GM18511 (cell line): ENCODE results near the gene ZC3H14.
A peak's percentile ranks its signal among the peaks of the same experiment; 100 is the strongest.

Source experiments
- ATAC-seq: cut with Tn5 transposase; IDR thresholded peaks from one replicate; pipeline ENCODE4 v1.9.1; 2021; ENCODE audit warnings: mild to moderate bottlenecking, moderate library complexity; ENCODE audit not compliant: unreplicated experiment

Gene ZC3H14

DNA sequence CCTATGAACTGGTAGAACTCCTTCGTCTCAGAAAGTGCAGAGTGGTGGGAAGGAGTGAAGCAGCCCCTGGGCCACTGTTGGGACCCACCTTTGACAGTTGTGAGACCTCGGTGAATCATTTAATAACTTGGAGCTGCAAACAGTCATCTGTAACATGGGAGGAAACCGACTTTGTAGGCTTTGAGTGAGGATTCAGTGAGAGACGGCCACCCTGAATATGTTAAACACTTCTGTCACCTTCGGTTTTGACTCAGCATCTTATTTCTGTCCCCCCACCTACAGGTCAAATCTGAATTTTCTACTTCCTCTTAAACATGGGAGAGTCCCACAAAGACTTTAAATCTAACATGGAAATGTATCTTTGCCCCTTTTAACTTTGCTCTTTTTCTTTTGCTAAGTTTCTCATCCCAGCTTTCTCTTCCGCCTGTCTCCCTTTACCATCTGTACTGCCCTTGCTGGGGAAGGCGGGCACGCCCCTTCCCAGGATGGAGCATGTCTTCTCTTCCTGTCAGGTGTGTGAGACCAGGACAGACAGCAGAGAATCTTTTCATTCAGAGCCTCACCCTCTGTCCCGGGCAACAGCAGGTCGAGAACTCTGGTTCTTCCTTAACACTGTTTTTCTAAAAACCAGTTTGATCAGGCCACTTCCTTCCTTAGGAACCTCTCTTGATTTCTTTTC lies 37.1 kb downstream of the ZC3H14 start:
- peak; percentile 96 for ATAC-seq

- ATAC-seq: no peak
Observed at GRCh38 chr14:88604212-88604611, 41.4 kb downstream of the ZC3H14 start.

- no peak for ATAC-seq
Observed at GRCh38 chr14:88605594-88605993, 42.8 kb downstream of the ZC3H14 start.

GRCh38 chr14:88607829-88608228 lies 45.0 kb downstream of the ZC3H14 start:
- ATAC-seq: no peak

GRCh38 chr14:88611878-88612277 lies 49.0 kb downstream of the ZC3H14 start:
- ATAC-seq: no peak

DNA sequence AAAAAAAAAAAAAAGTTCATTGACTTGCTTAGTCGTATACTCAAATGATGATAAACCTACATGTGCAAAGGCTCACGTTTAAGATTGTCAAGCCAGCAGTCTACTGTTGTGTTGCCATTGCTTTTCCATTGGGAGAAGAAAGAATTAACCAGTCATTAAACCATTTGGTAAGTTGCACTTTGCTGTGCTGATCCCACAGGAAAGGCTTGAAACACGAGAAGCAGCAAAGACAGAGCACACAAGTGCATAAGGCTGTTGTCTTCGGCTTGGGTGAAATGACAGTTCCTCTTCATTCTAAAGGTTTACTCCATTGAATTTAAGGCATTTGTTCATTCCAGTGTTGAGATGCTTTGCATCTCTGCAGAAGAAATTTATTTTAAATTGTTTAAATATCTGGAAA lies 50.1 kb downstream of the ZC3H14 start:
- no peak for ATAC-seq

DNA sequence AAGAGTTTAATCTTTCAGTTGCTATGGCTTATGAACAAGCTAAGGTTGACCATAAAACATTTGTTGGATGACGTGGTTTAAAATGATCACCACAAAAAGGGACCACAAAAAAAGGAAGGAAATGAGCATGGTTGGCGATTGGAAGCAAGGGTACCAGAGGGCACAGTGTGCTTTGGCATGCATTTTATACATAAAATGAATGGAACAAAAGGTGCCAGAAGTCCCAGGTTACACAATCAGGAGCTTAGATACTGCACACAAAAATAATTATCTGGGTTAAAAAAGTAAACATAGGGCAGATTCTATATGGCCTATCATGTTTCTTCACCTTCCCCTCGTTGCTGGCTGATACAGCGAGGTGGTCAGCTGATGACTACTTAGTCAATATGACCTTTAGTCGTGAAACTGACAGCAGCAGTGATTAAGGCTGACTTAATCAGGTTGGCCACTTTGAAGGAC lies 50.7 kb downstream of the ZC3H14 start:
- peak; percentile 45 for ATAC-seq

GRCh38 chr14:88614218-88614907 lies 51.5 kb downstream of the ZC3H14 start:
- ATAC-seq: peak; percentile 48

- no peak for ATAC-seq
Observed at GRCh38 chr14:88616697-88617096, 53.9 kb downstream of the ZC3H14 start.

- no peak for ATAC-seq
Observed at GRCh38 chr14:88617479-88617878, 54.6 kb downstream of the ZC3H14 start.

- no peak for ATAC-seq
Observed at GRCh38 chr14:88618476-88618875, 55.6 kb downstream of the ZC3H14 start.

DNA sequence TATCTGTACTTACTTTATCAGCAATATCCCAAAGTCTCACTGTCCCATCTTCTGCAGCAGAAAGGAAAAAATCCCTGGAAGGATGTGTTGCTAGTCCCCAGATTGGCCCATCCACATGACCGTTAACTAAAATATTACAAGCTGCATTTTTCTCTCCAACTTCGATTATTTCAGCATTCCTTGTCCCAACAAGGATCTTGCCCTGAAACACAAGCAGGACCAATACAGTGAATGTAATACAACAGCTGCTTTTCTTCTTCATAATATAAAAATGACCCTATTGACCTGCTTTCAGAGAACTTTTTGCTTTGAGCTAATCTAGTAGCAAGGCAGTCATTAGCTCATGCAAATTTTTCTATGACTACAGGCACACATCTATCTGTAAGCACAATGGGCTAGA lies 58.3 kb downstream of the ZC3H14 start:
- ATAC-seq: no peak

GRCh38 chr14:88625671-88626070 lies 62.8 kb downstream of the ZC3H14 start:
- ATAC-seq: no peak

- no peak for ATAC-seq
Observed at GRCh38 chr14:88628033-88628432, 65.2 kb downstream of the ZC3H14 start.

DNA sequence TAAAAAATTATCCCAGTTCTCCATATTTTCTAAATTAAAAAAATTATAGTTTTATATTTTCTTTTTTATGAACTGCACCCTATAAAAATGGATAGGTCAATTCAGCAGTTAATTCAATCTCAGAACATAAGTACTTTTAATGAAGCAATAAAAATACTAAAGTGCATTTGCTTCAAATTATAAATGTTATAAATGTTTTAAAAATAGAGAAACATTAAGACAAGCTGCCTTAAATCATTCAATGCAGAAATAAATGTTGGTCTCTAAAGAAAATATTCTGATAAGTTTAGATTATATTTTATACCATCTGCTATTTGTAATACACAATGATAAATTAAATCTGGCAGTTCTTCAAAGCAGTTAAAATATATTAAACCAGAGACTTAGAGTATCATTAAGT lies 65.6 kb downstream of the ZC3H14 start:
- ATAC-seq: no peak

DNA sequence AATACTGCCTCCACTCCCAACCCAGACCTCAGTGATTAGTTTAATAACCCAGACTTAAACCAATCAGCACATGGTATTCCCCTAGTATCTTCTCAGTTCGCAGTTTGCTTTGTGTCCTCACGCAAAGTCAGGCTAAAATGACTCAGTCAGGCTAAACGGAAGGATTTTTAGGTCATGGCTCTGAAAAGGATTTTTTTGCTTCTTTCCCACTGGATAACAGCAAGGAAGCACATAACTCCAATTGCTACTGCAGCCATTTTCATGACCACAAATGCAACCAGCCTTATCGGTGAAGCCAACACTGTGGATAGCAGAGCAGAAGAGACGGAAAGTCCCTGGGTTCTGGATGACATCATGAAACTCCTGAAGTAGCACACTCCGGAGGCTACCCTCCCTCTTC lies 67.7 kb downstream of the ZC3H14 start:
- ATAC-seq: no peak

DNA sequence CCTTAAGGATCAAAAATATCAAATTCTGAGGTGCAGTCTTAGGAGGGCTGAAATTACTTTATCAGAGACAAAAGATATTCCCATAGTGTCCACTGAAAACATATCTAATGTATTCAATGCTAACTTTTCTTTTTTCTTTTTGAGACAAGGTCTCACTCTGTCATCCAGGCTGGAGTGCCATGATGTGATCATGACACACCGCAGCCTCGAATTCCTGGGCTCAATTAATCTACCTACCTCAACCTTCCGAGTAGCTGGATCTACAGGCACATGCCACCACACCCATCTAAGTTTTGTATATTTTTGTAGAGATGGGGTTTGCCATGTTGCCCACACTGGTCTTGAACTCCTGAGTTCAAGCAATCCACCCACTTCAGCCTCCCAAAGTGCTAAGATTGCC lies 68.3 kb downstream of the ZC3H14 start:
- no peak for ATAC-seq

DNA sequence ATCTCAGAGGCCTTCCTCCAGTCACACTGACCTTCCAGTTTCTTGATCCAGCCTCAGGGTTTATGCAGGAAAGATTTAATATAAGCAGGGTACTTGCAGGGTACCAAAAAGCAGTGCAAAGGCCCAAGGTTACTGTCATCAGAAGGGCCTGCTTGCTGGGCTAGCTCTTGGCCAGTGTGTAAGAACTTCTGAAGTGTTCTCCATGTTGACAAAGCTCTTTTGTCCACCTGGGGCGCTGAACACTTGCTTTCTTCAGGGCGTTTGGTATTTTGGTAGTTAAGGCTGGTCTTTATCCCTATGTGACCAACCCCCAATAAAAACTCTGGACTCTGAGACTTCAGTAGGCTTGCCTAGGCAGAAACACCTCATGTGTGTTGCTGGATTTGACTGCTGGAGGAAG lies 69.7 kb downstream of the ZC3H14 start:
- no peak for ATAC-seq

- no peak for ATAC-seq
Observed at GRCh38 chr14:88639221-88639620, 76.4 kb downstream of the ZC3H14 start.

DNA sequence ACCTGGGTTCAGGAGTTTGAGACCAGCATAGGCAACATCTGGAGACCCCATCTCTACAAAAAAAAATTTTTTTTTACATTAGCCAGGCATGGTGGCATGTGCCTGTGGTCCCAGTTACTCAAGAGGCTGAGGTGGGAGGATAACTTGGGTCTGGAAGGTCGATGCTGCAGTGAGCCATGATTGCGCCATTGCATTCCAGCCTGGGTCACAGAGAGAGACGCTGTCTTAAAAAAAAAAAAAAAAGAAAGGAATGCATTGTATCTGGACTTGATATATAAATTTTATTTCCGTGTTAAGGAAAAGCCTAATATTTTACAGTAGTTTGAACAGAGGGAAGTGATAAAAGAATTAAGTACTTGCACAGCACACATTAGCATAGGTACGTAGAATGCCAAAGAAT lies 97.2 kb downstream of the ZC3H14 start:
- no peak for ATAC-seq

DNA sequence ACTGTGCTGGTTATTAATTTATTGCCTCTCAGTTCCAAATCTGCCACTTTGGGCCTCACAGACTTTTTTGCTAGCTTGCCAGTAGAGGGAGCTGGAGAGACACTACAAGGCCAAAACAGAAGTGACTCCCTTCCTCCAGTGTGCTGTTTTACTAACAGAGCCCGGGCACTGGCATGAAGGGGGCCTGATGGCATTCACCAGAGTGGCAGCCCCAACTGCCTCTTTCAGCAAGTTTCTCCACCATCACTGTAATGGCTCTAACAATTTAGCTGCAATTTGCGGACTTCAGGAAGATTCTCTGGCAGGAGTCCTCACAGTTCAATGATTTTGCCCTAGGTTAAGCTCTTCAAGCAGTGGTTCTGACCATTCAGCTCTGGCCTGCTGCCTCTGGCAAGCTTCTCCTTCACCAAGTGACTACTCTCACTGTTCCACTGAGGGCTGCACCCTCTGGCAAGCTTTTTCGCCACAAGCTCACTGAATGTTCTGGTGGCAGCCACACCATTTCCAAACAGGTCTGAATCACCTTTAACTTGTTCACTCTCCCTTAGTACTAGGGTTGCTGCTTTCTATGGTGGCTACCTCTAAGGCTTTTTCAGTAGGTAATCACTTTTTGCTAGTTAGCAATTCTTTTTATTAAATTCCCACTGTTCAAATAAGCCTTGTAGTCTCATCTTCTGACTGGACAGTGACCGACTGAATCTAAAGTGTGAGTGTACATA lies 104.9 kb downstream of the ZC3H14 start:
- ATAC-seq: peak; percentile 86
